NCI-H460 (cell line): ENCODE data around the gene PODXL2. TPM values are rescaled to one million over a fixed set of nuclear protein-coding genes. Genes with fewer than 3 reads are reported as not detected.

Experiments used
- DNase-seq: peaks from one replicate; pipeline ENCODE4 v3.0.0-alpha.2; 2016; ENCODE audit warnings: low read depth; ENCODE audit errors: extremely low read depth
- small RNA-seq, 2 experiments: library from RNA; depleted of rRNA; stranded (forward); fragments of <200 nt; gene quantifications; one replicate each; pipeline ENCODE3, GENCODE V24; 2014
- total RNA-seq: library from RNA; depleted of rRNA; stranded (reverse); fragments of >200 nt; shearing (Covaris generic); gene quantifications from 2 replicates; pipeline ENCODE4 v1.2.3, GENCODE V29; 2014; rRNA removed

PODXL2 gene
- total RNA-seq, 1 experiment from 2014 or later, result 20.8 TPM

DNA sequence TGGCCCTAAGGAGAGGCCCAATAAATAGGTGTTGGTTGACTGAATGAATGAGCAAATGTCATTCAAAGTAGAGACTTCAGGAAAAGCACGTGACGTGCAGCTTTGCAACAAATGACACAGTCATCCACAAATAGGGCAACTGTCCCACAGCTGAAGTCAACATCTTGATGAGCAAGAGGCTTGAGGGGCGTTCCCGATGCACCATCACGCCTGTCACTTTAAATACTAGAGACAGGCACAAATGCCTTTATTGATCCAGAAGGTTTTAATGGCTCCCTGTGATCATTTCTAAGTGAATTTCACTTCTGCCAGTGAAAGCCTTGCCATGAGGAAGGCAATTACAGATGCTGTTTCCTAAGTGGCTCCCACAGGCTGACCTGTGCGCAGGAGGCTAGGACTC is 87.4 kb downstream of the PODXL2 start:
- DNase-seq, result no peak

DNA sequence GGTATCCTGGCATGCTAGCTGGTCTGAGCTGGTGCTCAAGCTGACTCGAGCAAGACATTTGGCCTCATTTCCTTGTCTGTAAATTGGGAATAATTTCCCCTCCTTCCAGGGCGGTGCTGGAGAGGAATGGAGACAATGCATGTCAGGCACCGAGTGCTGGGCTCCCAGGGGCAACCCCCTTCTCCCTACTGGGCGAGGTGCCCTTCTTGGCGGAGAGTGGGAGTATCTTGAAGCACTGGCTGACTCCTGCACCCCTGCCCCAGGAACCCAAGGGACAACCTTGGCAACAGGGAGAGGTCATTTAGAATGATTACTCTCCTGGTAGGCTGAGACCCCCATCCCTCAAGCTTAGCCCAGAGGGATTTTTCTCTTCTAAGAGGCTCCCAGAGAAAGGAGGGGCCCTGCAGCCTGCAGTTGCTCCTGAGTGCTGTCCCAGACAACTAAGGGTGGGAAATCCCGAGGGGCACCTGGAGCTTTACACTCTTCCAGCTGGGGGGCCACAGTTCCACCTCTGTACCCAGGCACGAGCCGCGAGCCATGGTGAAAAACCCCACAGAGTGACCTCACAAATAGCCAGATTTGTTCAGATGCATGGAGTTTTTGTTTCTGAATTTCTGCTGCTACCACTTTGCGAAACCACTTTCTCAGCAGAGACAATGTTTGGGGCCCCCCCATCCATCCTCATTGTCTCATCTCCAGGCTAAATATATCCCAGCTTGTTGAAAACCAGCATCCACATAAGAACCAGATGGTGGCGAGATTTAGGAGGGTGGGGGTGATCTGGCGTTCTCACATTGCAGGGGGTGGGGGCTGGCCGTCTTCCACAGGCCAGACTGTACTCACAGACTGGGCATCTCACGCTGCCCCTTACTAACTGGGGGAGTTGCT is 88.6 kb downstream of the PODXL2 start:
- no peak for DNase-seq

DNA sequence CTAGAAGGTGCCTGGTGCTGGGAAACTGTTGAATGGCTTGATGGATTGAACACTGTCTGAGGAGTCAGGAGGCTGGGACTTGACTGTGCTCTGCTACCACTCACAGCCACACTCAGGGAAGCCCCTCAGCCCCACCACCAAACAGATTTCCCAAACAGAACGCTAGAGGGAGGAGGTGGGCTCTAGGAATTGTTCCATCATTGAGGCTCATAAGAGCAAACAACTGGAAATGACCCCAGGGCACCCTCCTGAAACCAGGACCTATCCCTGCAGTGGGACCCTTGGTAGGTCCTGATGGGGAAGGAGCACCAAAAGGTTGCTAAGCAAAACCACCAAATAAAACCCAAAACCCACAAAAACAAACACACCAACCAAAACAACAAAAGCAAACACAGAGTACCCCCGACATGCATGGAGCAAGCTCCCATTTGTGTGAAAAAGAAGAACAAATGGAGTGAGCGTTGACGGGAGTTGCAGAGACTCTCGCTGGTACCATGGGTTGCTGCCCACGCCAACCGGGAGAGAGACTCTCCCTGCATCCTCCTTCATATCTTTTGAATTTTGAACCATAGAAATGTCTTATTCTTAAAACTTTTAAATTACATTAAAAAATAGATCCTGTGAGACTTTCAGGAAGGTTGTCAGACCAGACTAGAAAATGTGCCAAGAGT is 89.4 kb downstream of the PODXL2 start:
- no peak for DNase-seq

GRCh38 chr3:127718916-127719290 is 89.9 kb downstream of the PODXL2 start:
- no peak for DNase-seq

- DNase-seq, result no peak
These were observed 90.4 kb downstream of the PODXL2 start for GRCh38 chr3:127719369-127719768.

DNA sequence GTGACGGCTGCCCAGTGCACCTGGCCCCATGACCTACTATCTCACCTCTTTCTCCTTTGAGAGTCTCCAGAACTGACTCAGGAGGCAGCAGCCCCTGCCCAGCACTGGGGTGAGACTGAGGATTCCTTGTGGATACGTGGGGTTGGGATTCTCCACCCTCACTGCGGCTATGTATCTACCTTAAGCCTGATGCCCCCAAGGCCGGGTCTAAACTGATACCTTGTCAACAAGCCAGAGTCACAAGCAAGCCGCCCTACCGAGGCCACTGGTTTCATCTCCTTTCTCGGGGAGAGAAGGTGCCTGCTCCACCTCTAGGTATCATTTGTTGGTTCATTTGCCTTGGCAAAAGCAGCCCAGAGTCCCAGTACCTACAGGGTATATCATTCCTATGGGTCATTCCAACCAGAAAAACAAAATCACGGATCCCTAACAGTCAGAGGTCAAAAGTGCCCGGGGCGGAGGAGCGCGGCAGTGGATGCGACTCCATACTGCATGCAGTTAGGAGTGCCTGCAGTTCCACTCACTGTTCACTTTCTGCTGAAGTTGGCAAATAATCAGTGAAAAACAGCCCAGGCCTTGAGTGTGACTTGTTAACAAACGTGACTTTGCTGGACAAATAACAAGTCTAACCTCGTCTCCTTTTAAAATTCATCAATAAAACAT is 91.3 kb downstream of the PODXL2 start:
- no peak for DNase-seq

DNA sequence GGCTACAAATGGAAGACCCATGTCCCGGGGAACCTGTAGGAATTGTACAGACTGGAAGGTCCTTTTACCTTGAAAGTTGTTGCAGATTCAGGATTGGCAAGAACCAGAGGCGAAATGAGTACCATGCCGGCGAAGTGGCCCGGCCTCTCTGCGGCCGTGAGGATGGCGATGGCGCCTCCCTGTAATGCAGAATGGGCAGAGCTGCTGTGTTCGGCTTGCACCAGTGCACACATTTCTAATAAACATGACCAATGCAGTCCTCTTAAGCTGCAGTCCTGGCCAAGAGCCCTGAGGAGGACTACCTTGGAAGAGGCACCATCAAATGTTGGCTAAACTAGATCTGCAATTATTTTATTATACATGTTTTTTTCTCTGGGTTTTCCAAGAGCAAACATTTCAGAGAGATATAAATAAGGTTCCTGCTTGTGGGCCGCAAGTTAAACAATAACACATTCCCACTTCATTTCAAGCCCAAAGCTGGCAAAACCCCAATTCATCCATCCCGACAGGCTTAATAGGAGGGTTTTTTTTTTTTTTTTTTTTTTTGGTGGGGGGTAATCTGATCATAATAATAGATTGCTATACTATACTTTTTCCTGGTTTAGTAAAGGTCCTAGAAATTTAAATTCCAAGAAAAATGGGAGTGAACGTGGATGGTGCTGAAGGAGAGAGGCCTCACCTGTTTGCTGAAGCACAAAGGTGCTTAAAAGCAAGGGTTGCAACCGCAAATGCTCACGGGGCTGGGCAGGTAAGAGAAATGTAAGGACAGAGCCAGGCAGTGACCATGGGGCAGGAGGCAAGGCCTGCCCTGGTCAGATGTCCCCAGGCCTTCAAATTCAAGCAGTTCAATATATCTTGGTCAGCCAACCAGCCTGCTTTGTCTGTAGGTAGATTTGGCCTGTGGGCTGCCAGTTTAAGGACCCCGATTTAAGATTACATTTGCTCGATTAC is 92.3 kb downstream of the PODXL2 start:
- DNase-seq, result no peak

- DNase-seq, result no peak
These were observed 93.3 kb downstream of the PODXL2 start for GRCh38 chr3:127722091-127722784.

Small RNA genes within 50 kb of the gene (small RNA-seq; reads per million reads assigned to genes)
- 0 to 0.41 reads per million in 2 experiments for gene MIR7976

Other genes with a start within 250 kb of the PODXL2 start
- gene TPRA1, start 38.5 kb upstream of the PODXL2 start, total RNA-seq, result 20.6 and 27.9 TPM in 2 replicates
- 23.5 and 25.7 TPM in 2 replicates for gene MCM2, start 30.8 kb upstream of the PODXL2 start, total RNA-seq
- 1.6 and 2.9 TPM in 2 replicates for gene ABTB1, start 43.8 kb downstream of the PODXL2 start, total RNA-seq
- gene MGLL, start 193.3 kb downstream of the PODXL2 start, total RNA-seq, result 1.6 and 2.0 TPM in 2 replicates